Transverse colon (tissue), 4 donors: Measurements from ENCODE around the gene PLAGL1. TPM values are rescaled to one million over a fixed set of nuclear protein-coding genes. Genes with fewer than 3 reads are reported as not detected.
"Not testable (repeated sequence)": the region's sequence is repeated elsewhere in the genome, so short reads cannot be mapped to it uniquely, and the experiment has no call there.

Experiments
- DNase-seq: peaks from one replicate; pipeline ENCODE4 v3.0.0-alpha.2; 2019
- H3K27ac ChIP-seq, 4 donors: fragments of 200-600 bp; sonication (generic); 2 replicates each; pipeline ENCODE4 v1.5.1; 2016 to 2018; ENCODE audit warnings: inconsistent platforms in 4 of 4
- H3K27me3 ChIP-seq: fragments of 200-600 bp; sonication (generic); 2 replicates; pipeline ENCODE4 v1.5.1; 2017; ENCODE audit warnings: inconsistent platforms
- H3K36me3 ChIP-seq, 4 donors: fragments of 200-600 bp; sonication (generic); 2 replicates each; pipeline ENCODE4 v1.5.1; 2017 to 2019; ENCODE audit warnings: inconsistent platforms in 4 of 4
- H3K4me1 ChIP-seq, 4 donors: fragments of 200-600 bp; sonication (generic); 2 replicates each; pipeline ENCODE4 v1.5.1; 2017 to 2020; ENCODE audit warnings: inconsistent platforms in 4 of 4
- H3K4me3 ChIP-seq, 4 donors: fragments of 200-600 bp; sonication (generic); 1 replicate in 1 of 4; 2 replicates in 3 of 4; pipeline versions ENCODE4 v1.5.1 to v1.6.1; 2017 to 2019; ENCODE audit warnings: inconsistent platforms in 4 of 4
- H3K9me3 ChIP-seq, 2 donors: fragments of 200-600 bp; sonication (generic); 2 replicates each; pipeline ENCODE4 v1.5.1; 2017 to 2019; ENCODE audit warnings: inconsistent platforms in 2 of 2
- CTCF ChIP-seq, 5 experiments: fragments of 200-600 bp in 3 of 5; fragments of 450-650 bp in 2 of 5; sonication (generic) in 3 of 5; IDR thresholded peaks; 1 replicate in 2 of 5; 2 replicates in 3 of 5; pipeline ENCODE4 v1.5.1; 2016 to 2017; ENCODE audit warnings: antibody characterized with exemption in 5 of 5, inconsistent platforms in 3 of 5, mild to moderate bottlenecking in 2 of 5, moderate library complexity in 1 of 5
- EP300 ChIP-seq: sonication (generic); formaldehyde crosslinking; IDR thresholded peaks from one replicate; pipeline ENCODE4 v1.6.1; 2017; ENCODE audit warnings: antibody characterized with exemption, low read depth
- POLR2A ChIP-seq: fragments of 450-650 bp; IDR thresholded peaks from one replicate; pipeline ENCODE4 v1.6.1; 2016; ENCODE audit warnings: antibody characterized with exemption, mild to moderate bottlenecking, moderate library complexity
- POLR2AphosphoS5 ChIP-seq, 3 donors: sonication (generic); formaldehyde crosslinking; IDR thresholded peaks; one replicate each; pipeline ENCODE4 v1.6.1; 2016; ENCODE audit warnings: antibody characterized with exemption in 3 of 3
- WGBS, 2 donors: methylation state at CpG; one replicate each; pipeline ENCODE4 v1.1.5; 2018; ENCODE audit warnings: low coverage in 1 of 2; 5-methylcytosine and 5-hydroxymethylcytosine counted together
- in situ Hi-C, 4 donors: fragments of 200-750 bp; cut with MboI; loops; one replicate each; pipeline versions ENCODE4 v1.15.0 to v1.15.1; 2017; ENCODE audit warnings: low sequenced_read_pairs in 3 of 4, low pct_ligation_motif_present in 1 of 4, low pct_unique_long_range_greater_than_20kb in 1 of 4
- intact Hi-C: fragments of 100-400 bp; cut with DNase I; formaldehyde crosslinking; loops from one replicate; pipeline ENCODE4 v1.15.1; 2023; ENCODE audit warnings: low total_unique reads
- total RNA-seq, 4 donors: library from RNA; depleted of rRNA; stranded (reverse); fragments of >200 nt; gene quantifications; one replicate each; pipeline ENCODE4 v1.1.0, GENCODE V29; 2016

PLAGL1 gene
- total RNA-seq, 4 donors from 2014 or later: 45.3 to 133 (median 50.4) TPM

GRCh38 chr6:144017166-144018094, 9.4 kb upstream of the PLAGL1 start:
- 60 to 69% methylated on average over 5 of the region's 5 CpGs for WGBS, 2 donors
- Histone ChIP-seq H3K4me1 (peaks cover 0 to 11% (median 5%) of the 10 kb centered on the region in 4 donors), H3K36me3 (no peaks in the 10 kb centered on the region), H3K27ac (no peak overlapping the region), H3K9me3 (no peaks in the 10 kb centered on the region), H3K4me3 (no peak overlapping the region), H3K27me3 (no peaks in the 10 kb centered on the region)
- in situ Hi-C loops (loop anchor here (10.0 kb wide), 2 partner anchors 73 to 443 kb away; no protein-coding TSS in a partner anchor), intact Hi-C loops (loop anchor here (10.0 kb wide), 2 partner anchors 73 to 153 kb away; partner anchors contain the start of gene ZC2HC1B)
- TF ChIP-seq CTCF (IDR thresholded peaks at IDR 0.05) (no peak), POLR2AphosphoS5 (IDR thresholded peaks at IDR 0.05) (no peak), POLR2A (no peak)
- DNase-seq: no peak

- 13 to 14% methylated on average over 8 of the region's 8 CpGs for WGBS, 2 donors
- in situ Hi-C loops: loop anchor here (5.0 to 10.0 kb wide), 3 partner anchors 69 to 439 kb away; no protein-coding TSS in a partner anchor
Measured at GRCh38 chr6:144013486-144013909, 5.4 kb upstream of the PLAGL1 start.

GRCh38 chr6:144012534-144012933, 4.5 kb upstream of the PLAGL1 start:
- in situ Hi-C loops: loop anchor here (5.0 to 10.0 kb wide), 3 partner anchors 68 to 438 kb away; no protein-coding TSS in a partner anchor
- H3K4me1 ChIP-seq: peaks cover 0 to 11% (median 4%) of the 10 kb centered on the region in 4 donors
- 94% methylated on average over 1 of the region's 1 CpG; no CpG with 5 or more reads in 1 of the 2 donors for WGBS, 2 donors

More at GRCh38 chr6:144013486-144013909, 5.4 kb upstream of the PLAGL1 start:
- intact Hi-C loops: loop anchor here (10.0 kb wide), 2 partner anchors 69 to 149 kb away; partner anchors contain the start of gene ZC2HC1B
- no peaks in the 10 kb centered on the region for H3K27me3 ChIP-seq
- peaks cover 0 to 11% (median 5%) of the 10 kb centered on the region in 4 donors for H3K4me1 ChIP-seq
- peak; percentile 83 for DNase-seq
- no peak overlapping the region for H3K4me3 ChIP-seq
- H3K9me3 ChIP-seq: no peaks in the 10 kb centered on the region
- H3K36me3 ChIP-seq: no peaks in the 10 kb centered on the region
- TF ChIP-seq CTCF (IDR thresholded peaks at IDR 0.05): peak; percentile 89 to 97 (median 90)
- no peak for TF ChIP-seq POLR2A
- H3K27ac ChIP-seq: no peak overlapping the region

GRCh38 chr6:144009628-144010027, 1.6 kb upstream of the PLAGL1 start:
- not testable (repeated sequence) for DNase-seq, H3K27me3 ChIP-seq, H3K27ac ChIP-seq, H3K36me3 ChIP-seq, H3K4me3 ChIP-seq, H3K9me3 ChIP-seq
- intact Hi-C loops: loop anchor here (2.0 to 10.0 kb wide), 3 partner anchors 65 to 435 kb away; partner anchors contain the start of gene ZC2HC1B
- WGBS, 2 donors: 89 to 96% methylated on average over 1 to 2 of the region's 2 CpGs
- H3K4me1 ChIP-seq: peaks cover 0 to 12% (median 4%) of the 10 kb centered on the region in 4 donors
- in situ Hi-C loops: loop anchor here (5.0 to 10.0 kb wide), 3 partner anchors 65 to 435 kb away; no protein-coding TSS in a partner anchor

More at GRCh38 chr6:144012534-144012933, 4.5 kb upstream of the PLAGL1 start:
- Histone ChIP-seq H3K9me3 (no peaks in the 10 kb centered on the region), H3K27ac (no peak overlapping the region), H3K36me3 (no peaks in the 10 kb centered on the region), H3K4me3 (no peak overlapping the region), H3K27me3 (no peaks in the 10 kb centered on the region)
- intact Hi-C loops: loop anchor here (10.0 kb wide), 2 partner anchors 68 to 148 kb away; partner anchors contain the start of gene ZC2HC1B
- no peak for DNase-seq
- TF ChIP-seq EP300: no peak
- no peak for TF ChIP-seq POLR2A
- no peak for TF ChIP-seq POLR2AphosphoS5 (IDR thresholded peaks at IDR 0.05)
- no peak for TF ChIP-seq CTCF (IDR thresholded peaks at IDR 0.05)
